Prostate gland (tissue), 2 donors: ENCODE data around the gene MMP17.

ENCODE experiments used
- CTCF ChIP-seq, 4 experiments: fragments of 200-600 bp in 2 of 4; fragments of 450-650 bp in 2 of 4; sonication (generic) in 2 of 4; IDR thresholded peaks; 1 replicate in 3 of 4; 2 replicates in 1 of 4; pipeline ENCODE4 v1.5.1; 2016 to 2019; ENCODE audit warnings: antibody characterized with exemption in 4 of 4, mild to moderate bottlenecking in 2 of 4, moderate library complexity in 2 of 4
- POLR2A ChIP-seq: fragments of 450-650 bp; IDR thresholded peaks from one replicate; pipeline ENCODE4 v1.6.1; 2016; ENCODE audit warnings: antibody characterized with exemption, mild to moderate bottlenecking
- POLR2AphosphoS5 ChIP-seq: sonication (generic); formaldehyde crosslinking; IDR thresholded peaks from one replicate; pipeline ENCODE4 v1.6.1; 2017; ENCODE audit warnings: antibody characterized with exemption

DNA sequence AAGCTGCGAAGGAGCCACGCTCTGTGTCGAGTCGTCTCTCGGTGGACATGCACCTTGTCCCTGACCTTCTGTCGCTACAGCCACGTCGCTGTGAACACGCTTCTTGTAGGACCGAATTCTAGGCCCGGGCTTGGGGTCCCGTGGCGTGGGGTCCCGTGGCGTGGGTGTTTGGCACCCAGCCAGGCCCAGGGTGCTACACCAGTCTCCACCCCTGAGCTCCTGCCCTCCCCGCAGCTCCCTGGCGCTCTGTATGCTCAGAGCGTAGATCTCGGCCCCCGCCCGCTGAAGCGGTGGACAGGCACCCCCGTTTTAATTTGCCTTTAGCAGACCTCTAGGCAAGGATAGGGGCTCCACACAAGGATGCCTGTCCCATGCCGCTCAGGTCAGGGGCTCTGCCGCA lies 16.5 kb downstream of the MMP17 start:
- TF ChIP-seq CTCF (IDR thresholded peaks at IDR 0.05) (no peak), POLR2A (no peak), POLR2AphosphoS5 (no peak)
